ENCODE measurements around the gene FAM219A.

The FAM219A gene

DNA sequence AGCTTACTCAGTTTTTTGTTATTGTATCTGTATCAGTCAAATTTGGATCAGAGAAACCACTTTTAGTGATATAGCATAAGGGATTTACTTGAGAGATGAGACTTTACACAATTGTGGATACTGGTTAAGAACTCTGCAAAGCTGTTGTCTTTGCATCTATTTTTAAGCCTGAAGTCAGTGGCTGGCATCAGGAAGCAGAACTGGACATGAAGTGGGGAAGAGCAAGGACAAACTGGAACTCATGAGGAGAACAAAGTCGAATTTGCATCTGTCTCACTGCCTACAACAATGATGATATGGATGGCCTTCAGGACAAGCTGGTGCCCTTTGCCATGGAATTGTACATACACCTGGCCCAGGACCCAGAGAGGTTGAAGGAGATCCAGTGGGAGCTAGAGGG, 65.9 kb downstream of the FAM219A start:
- Histone ChIP-seq H3K27me3 (ENCODE audit: insufficient read depth, insufficient read length) (peaks cover 3% of the 10 kb centered on the region), H3K4me3 (ENCODE audit: insufficient read length, low read depth) (no peak overlapping the region), H3K36me3 (ENCODE audit: insufficient read depth, insufficient read length, low read length) (peaks cover 5% of the 10 kb centered on the region), H3K4me1 (ENCODE audit: insufficient read depth, insufficient read length) (no peaks in the 10 kb centered on the region), H3K9me3 (ENCODE audit: insufficient read depth, low read length) (no peaks in the 10 kb centered on the region), H3K9ac (ENCODE audit: insufficient read length, low read depth) (no peak overlapping the region)
- DNase-seq (ENCODE audit: low read depth, low spot score) = no peak
- no peak for TF ChIP-seq SUZ12 (IDR thresholded peaks at IDR 0.05; ENCODE audit: extremely low read depth, insufficient read depth, insufficient read length)
- TF ChIP-seq YY1 (IDR thresholded peaks at IDR 0.05; ENCODE audit: insufficient read depth, insufficient read length) = no peak
- TF ChIP-seq ZNF274 (IDR thresholded peaks at IDR 0.05; ENCODE audit: low read depth, low read length) = no peak

DNA sequence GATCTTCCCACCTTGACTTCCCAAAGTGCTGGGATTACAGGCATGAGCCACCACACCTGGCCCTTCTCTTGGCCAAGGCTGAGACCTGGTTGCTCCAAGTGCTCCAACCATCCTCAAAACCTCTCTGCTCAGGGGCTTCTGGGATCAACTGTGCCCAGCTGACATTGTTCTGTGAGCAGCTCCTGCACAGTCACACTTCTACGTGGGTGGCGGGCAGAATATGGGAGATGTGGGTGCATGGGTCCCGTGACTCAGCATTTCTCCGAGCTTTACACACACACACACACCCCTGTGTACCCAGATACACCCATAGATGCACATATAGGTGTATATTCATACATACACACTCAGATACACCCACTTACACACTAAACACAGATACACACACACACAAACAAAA, 71.1 kb downstream of the FAM219A start:
- Histone ChIP-seq H3K27me3 (ENCODE audit: insufficient read depth, insufficient read length) (peaks cover 19% of the 10 kb centered on the region), H3K4me3 (ENCODE audit: insufficient read length, low read depth) (no peak overlapping the region), H3K4me1 (ENCODE audit: insufficient read depth, insufficient read length) (no peaks in the 10 kb centered on the region), H3K9ac (ENCODE audit: insufficient read length, low read depth) (no peak overlapping the region), H3K9me3 (ENCODE audit: insufficient read depth, low read length) (no peaks in the 10 kb centered on the region), H3K36me3 (ENCODE audit: insufficient read depth, insufficient read length, low read length) (no peaks in the 10 kb centered on the region)
- TF ChIP-seq YY1 (IDR thresholded peaks at IDR 0.05; ENCODE audit: insufficient read depth, insufficient read length) (no peak), ZNF274 (IDR thresholded peaks at IDR 0.05; ENCODE audit: low read depth, low read length) (no peak), SUZ12 (IDR thresholded peaks at IDR 0.05; ENCODE audit: extremely low read depth, insufficient read depth, insufficient read length) (no peak)
- no peak for DNase-seq (ENCODE audit: low read depth, low spot score)

DNA sequence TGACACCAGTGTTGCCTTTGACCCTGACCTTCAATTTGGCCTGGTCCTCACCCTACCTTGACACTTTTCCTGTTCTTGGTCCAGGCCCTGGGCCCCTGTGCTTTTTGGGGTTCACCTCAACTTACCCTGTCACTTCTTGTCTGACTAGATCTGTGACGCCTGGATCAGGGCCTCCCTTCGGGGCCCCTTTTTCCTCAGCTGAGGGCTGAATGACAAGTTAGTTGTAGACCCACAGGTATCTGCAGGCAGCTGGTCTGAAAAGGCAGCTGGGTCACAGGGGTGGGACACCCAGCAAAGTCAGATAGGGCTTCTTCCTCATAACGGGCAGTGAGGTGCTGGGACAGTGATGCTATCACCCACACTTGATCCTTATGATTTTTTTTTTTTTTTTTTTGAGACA, 71.7 kb downstream of the FAM219A start:
- TF ChIP-seq YY1 (IDR thresholded peaks at IDR 0.05; ENCODE audit: insufficient read depth, insufficient read length) (no peak), ZNF274 (IDR thresholded peaks at IDR 0.05; ENCODE audit: low read depth, low read length) (no peak), SUZ12 (IDR thresholded peaks at IDR 0.05; ENCODE audit: extremely low read depth, insufficient read depth, insufficient read length) (no peak)
- Histone ChIP-seq H3K27me3 (ENCODE audit: insufficient read depth, insufficient read length) (peaks cover 25% of the 10 kb centered on the region), H3K9me3 (ENCODE audit: insufficient read depth, low read length) (no peaks in the 10 kb centered on the region), H3K4me1 (ENCODE audit: insufficient read depth, insufficient read length) (no peaks in the 10 kb centered on the region), H3K4me3 (ENCODE audit: insufficient read length, low read depth) (no peak overlapping the region), H3K36me3 (ENCODE audit: insufficient read depth, insufficient read length, low read length) (no peaks in the 10 kb centered on the region), H3K9ac (ENCODE audit: insufficient read length, low read depth) (no peak overlapping the region)
- no peak for DNase-seq (ENCODE audit: low read depth, low spot score)

DNA sequence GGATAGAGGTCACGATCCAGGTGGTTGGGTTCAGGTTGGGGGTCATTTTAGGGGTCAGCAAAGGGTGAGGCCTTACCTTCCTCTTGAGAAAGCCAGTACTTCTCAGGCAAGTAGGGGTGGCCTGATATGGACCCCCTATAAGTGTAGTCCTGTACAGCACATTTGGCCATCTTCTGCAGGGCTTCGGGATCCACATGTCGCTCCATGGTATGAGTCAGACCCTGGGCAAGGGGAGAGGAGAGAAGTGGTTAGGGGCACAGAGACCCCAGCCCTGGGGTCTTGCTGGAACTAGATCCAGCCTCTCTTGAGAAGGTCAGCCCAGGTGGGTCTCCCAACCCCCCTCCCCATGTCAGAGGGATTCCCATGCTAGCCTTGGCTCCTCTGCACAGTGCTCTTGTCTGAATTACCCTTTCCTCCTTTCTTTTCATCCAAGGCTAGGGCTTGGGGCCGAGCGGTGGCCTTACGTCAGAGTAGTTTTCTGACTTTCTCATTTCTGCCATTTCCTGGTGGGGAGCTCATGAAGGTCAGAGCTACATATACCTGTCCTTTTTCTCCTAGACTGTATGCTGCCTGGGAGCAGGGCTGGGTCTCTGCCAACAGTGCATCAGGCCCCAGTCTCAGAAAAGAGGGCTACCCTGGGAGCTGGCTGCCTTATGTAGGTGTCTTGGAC, 72.7 kb downstream of the FAM219A start:
- peaks cover 34% of the 10 kb centered on the region for H3K27me3 ChIP-seq (ENCODE audit: insufficient read depth, insufficient read length)
- TF ChIP-seq ZNF274 (IDR thresholded peaks at IDR 0.05; ENCODE audit: low read depth, low read length) (no peak), SUZ12 (IDR thresholded peaks at IDR 0.05; ENCODE audit: extremely low read depth, insufficient read depth, insufficient read length) (no peak)
- no peak overlapping the region for H3K4me3 ChIP-seq (ENCODE audit: insufficient read length, low read depth)
- no peaks in the 10 kb centered on the region for H3K4me1 ChIP-seq (ENCODE audit: insufficient read depth, insufficient read length)
- no peak for DNase-seq (ENCODE audit: low read depth, low spot score)
- H3K36me3 ChIP-seq (ENCODE audit: insufficient read depth, insufficient read length, low read length) = no peaks in the 10 kb centered on the region
- no peaks in the 10 kb centered on the region for H3K9me3 ChIP-seq (ENCODE audit: insufficient read depth, low read length)
- no peak overlapping the region for H3K9ac ChIP-seq (ENCODE audit: insufficient read length, low read depth)

DNA sequence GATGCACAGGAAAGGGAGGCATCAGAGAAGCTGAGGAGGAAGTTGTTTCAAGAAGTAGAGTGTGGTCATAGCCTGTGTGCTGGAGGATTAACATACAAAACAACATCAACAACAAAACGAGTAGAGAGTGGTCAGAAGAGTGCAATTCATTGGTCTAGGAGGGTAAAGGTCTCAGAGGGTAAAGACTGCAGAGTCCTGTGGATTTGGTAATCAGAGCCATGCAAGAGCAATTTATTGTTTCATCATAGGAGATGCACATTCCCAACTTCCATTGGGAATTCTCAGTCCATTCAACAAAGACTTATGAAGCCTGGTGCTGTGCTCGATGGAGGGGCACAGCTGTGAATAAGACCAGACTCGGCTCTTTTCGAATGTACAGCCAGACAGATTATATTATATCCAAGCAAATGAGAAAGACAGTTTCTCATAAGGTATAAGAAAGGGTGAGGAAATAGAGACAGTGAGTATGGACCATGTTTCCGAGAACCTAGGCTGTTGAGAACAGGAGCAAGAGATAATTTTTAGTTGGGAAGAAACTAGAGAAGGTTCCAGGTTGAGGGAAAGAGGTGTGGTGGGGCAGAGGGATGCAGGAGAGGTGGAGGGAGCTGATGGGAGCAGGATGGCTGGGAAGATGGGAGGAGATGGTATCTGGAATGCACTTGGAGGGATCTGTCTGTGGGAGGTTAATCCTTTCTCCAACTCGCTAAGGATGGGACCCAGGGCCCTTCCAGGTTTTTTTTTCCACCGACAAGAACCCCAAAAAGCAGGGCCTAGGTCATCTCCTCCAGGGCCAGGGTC, 73.8 kb downstream of the FAM219A start:
- no peak overlapping the region for H3K9ac ChIP-seq (ENCODE audit: insufficient read length, low read depth)
- H3K9me3 ChIP-seq (ENCODE audit: insufficient read depth, low read length) = no peaks in the 10 kb centered on the region

DNA sequence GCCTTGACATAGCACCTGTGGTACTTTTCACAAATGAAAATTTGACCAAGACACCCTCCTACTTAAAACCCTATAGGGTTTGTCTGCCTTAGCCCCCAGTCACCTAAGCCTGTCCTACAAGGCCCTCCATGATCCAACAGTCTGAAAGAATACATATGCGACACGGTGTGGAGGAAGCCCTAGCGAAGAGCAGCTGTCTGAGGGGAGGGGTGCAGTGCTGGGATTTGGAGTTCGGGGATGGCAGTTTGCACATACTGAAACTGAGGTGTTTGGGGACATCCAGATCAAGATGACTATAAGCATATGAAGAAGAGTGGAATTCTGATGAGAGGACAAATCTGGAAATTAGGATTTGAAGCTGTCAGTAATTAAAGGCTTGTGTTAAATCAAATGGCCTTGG, 74.5 kb downstream of the FAM219A start:
- peaks cover 47% of the 10 kb centered on the region for H3K27me3 ChIP-seq (ENCODE audit: insufficient read depth, insufficient read length)
- no peaks in the 10 kb centered on the region for H3K4me1 ChIP-seq (ENCODE audit: insufficient read depth, insufficient read length)
- no peak overlapping the region for H3K9ac ChIP-seq (ENCODE audit: insufficient read length, low read depth)
- H3K36me3 ChIP-seq (ENCODE audit: insufficient read depth, insufficient read length, low read length) = no peaks in the 10 kb centered on the region
- DNase-seq (ENCODE audit: low read depth, low spot score) = no peak
- no peaks in the 10 kb centered on the region for H3K9me3 ChIP-seq (ENCODE audit: insufficient read depth, low read length)
- no peak for TF ChIP-seq ZNF274 (IDR thresholded peaks at IDR 0.05; ENCODE audit: low read depth, low read length)
- TF ChIP-seq SUZ12 (IDR thresholded peaks at IDR 0.05; ENCODE audit: extremely low read depth, insufficient read depth, insufficient read length) = no peak
- TF ChIP-seq YY1 (IDR thresholded peaks at IDR 0.05; ENCODE audit: insufficient read depth, insufficient read length) = no peak
- no peak overlapping the region for H3K4me3 ChIP-seq (ENCODE audit: insufficient read length, low read depth)

More for the DNA sequence above, 73.8 kb downstream of the FAM219A start:
- H3K4me3 ChIP-seq (ENCODE audit: insufficient read length, low read depth) = no peak overlapping the region
- DNase-seq (ENCODE audit: low read depth, low spot score) = no peak
- no peak for TF ChIP-seq ZNF274 (IDR thresholded peaks at IDR 0.05; ENCODE audit: low read depth, low read length)
- H3K27me3 ChIP-seq (ENCODE audit: insufficient read depth, insufficient read length) = peaks cover 43% of the 10 kb centered on the region
- no peaks in the 10 kb centered on the region for H3K36me3 ChIP-seq (ENCODE audit: insufficient read depth, insufficient read length, low read length)
- H3K4me1 ChIP-seq (ENCODE audit: insufficient read depth, insufficient read length) = no peaks in the 10 kb centered on the region

DNA sequence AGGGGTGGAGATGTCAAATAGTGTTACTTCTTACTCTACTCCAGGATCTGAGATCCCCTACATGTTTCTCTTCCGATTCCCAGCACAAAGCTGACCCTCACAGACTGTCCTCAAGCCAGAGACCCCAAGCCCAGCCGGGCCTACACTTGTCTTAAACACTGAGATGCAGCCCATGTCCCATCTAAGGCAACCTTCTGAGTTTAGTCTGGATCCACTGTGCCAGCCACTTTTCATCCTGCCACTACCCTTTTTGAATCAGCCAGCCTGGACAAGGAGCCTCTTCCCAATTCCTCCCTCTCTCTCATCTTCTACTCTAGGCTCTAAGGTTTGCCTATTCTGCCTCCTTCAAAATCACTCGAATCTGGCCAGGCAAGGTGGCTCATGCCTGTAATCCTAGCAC, 75.5 kb downstream of the FAM219A start:
- no peak overlapping the region for H3K4me3 ChIP-seq (ENCODE audit: insufficient read length, low read depth)
- no peaks in the 10 kb centered on the region for H3K36me3 ChIP-seq (ENCODE audit: insufficient read depth, insufficient read length, low read length)
- peaks cover 58% of the 10 kb centered on the region for H3K27me3 ChIP-seq (ENCODE audit: insufficient read depth, insufficient read length)
- no peak overlapping the region for H3K9ac ChIP-seq (ENCODE audit: insufficient read length, low read depth)
- TF ChIP-seq YY1 (IDR thresholded peaks at IDR 0.05; ENCODE audit: insufficient read depth, insufficient read length) = no peak
- no peak for TF ChIP-seq ZNF274 (IDR thresholded peaks at IDR 0.05; ENCODE audit: low read depth, low read length)
- TF ChIP-seq SUZ12 (IDR thresholded peaks at IDR 0.05; ENCODE audit: extremely low read depth, insufficient read depth, insufficient read length) = no peak
- no peaks in the 10 kb centered on the region for H3K4me1 ChIP-seq (ENCODE audit: insufficient read depth, insufficient read length)
- no peak for DNase-seq (ENCODE audit: low read depth, low spot score)
- no peaks in the 10 kb centered on the region for H3K9me3 ChIP-seq (ENCODE audit: insufficient read depth, low read length)
